ENCODE results near the gene KMO.

KMO gene

GRCh38 chr1:241636291-241636690 lies 104.1 kb downstream of the KMO start:
- H3K4me3 ChIP-seq (ENCODE audit: low read depth in 1 of 2, low read length in 2 of 2) = no peak overlapping the region
- H3K9me3 ChIP-seq (ENCODE audit: control insufficient read depth in 1 of 2, low read length in 2 of 2) = no peaks in the 10 kb centered on the region
- H3K27ac ChIP-seq (ENCODE audit: low read depth, low read length) = no peak overlapping the region

GRCh38 chr1:241637046-241637590 lies 104.9 kb downstream of the KMO start:
- H3K27me3 ChIP-seq (ENCODE audit: control insufficient read depth in 1 of 2, insufficient read depth in 2 of 2, low read length in 2 of 2) = no peaks in the 10 kb centered on the region

More at GRCh38 chr1:241636291-241636690, 104.1 kb downstream of the KMO start:
- H3K27me3 ChIP-seq (ENCODE audit: control insufficient read depth in 1 of 2, insufficient read depth in 2 of 2, low read length in 2 of 2) = no peaks in the 10 kb centered on the region
- no peak overlapping the region for H3K9ac ChIP-seq (ENCODE audit: low read depth in 1 of 2, low read length in 2 of 2)
- peaks cover 9 to 14% of the 10 kb centered on the region in 2 donors for H3K4me1 ChIP-seq (ENCODE audit: control insufficient read depth in 1 of 2, insufficient read depth in 2 of 2, low read length in 2 of 2)
- no peaks in the 10 kb centered on the region for H3K36me3 ChIP-seq (ENCODE audit: control insufficient read depth in 1 of 2, insufficient read depth in 2 of 2, low read length in 2 of 2)

GRCh38 chr1:241637604-241638003 lies 105.4 kb downstream of the KMO start:
- Histone ChIP-seq H3K9me3 (ENCODE audit: control insufficient read depth in 1 of 2, low read length in 2 of 2) (no peaks in the 10 kb centered on the region), H3K4me1 (ENCODE audit: control insufficient read depth in 1 of 2, insufficient read depth in 2 of 2, low read length in 2 of 2) (peaks cover 9 to 14% of the 10 kb centered on the region in 2 donors), H3K36me3 (ENCODE audit: control insufficient read depth in 1 of 2, insufficient read depth in 2 of 2, low read length in 2 of 2) (no peaks in the 10 kb centered on the region), H3K27ac (ENCODE audit: low read depth, low read length) (no peak overlapping the region), H3K4me3 (ENCODE audit: low read depth in 1 of 2, low read length in 2 of 2) (no peak overlapping the region), H3K9ac (ENCODE audit: low read depth in 1 of 2, low read length in 2 of 2) (no peak overlapping the region), H3K27me3 (ENCODE audit: control insufficient read depth in 1 of 2, insufficient read depth in 2 of 2, low read length in 2 of 2) (no peaks in the 10 kb centered on the region)

More at GRCh38 chr1:241637046-241637590, 104.9 kb downstream of the KMO start:
- Histone ChIP-seq H3K9ac (ENCODE audit: low read depth in 1 of 2, low read length in 2 of 2) (no peak overlapping the region), H3K4me1 (ENCODE audit: control insufficient read depth in 1 of 2, insufficient read depth in 2 of 2, low read length in 2 of 2) (peaks cover 9 to 14% of the 10 kb centered on the region in 2 donors), H3K36me3 (ENCODE audit: control insufficient read depth in 1 of 2, insufficient read depth in 2 of 2, low read length in 2 of 2) (no peaks in the 10 kb centered on the region), H3K27ac (ENCODE audit: low read depth, low read length) (no peak overlapping the region), H3K4me3 (ENCODE audit: low read depth in 1 of 2, low read length in 2 of 2) (no peak overlapping the region), H3K9me3 (ENCODE audit: control insufficient read depth in 1 of 2, low read length in 2 of 2) (no peaks in the 10 kb centered on the region)

- Histone ChIP-seq H3K9me3 (ENCODE audit: control insufficient read depth in 1 of 2, low read length in 2 of 2) (no peaks in the 10 kb centered on the region), H3K27me3 (ENCODE audit: control insufficient read depth in 1 of 2, insufficient read depth in 2 of 2, low read length in 2 of 2) (no peaks in the 10 kb centered on the region), H3K36me3 (ENCODE audit: control insufficient read depth in 1 of 2, insufficient read depth in 2 of 2, low read length in 2 of 2) (no peaks in the 10 kb centered on the region), H3K4me3 (ENCODE audit: low read depth in 1 of 2, low read length in 2 of 2) (no peak overlapping the region), H3K9ac (ENCODE audit: low read depth in 1 of 2, low read length in 2 of 2) (no peak overlapping the region), H3K27ac (ENCODE audit: low read depth, low read length) (no peak overlapping the region), H3K4me1 (ENCODE audit: control insufficient read depth in 1 of 2, insufficient read depth in 2 of 2, low read length in 2 of 2) (peaks cover 9 to 14% of the 10 kb centered on the region in 2 donors)
These were observed 106.0 kb downstream of the KMO start for GRCh38 chr1:241638099-241638682.

GRCh38 chr1:241638909-241639622 lies 106.9 kb downstream of the KMO start:
- Histone ChIP-seq H3K9ac (ENCODE audit: low read depth in 1 of 2, low read length in 2 of 2) (peak overlapping the region in 1 of 2 donors; percentile 76), H3K4me3 (ENCODE audit: low read depth in 1 of 2, low read length in 2 of 2) (peak overlapping the region; percentile 94 to 97), H3K27me3 (ENCODE audit: control insufficient read depth in 1 of 2, insufficient read depth in 2 of 2, low read length in 2 of 2) (no peaks in the 10 kb centered on the region), H3K36me3 (ENCODE audit: control insufficient read depth in 1 of 2, insufficient read depth in 2 of 2, low read length in 2 of 2) (no peaks in the 10 kb centered on the region), H3K4me1 (ENCODE audit: control insufficient read depth in 1 of 2, insufficient read depth in 2 of 2, low read length in 2 of 2) (peaks cover 9 to 14% of the 10 kb centered on the region in 2 donors), H3K9me3 (ENCODE audit: control insufficient read depth in 1 of 2, low read length in 2 of 2) (no peaks in the 10 kb centered on the region), H3K27ac (ENCODE audit: low read depth, low read length) (no peak overlapping the region)

- no peaks in the 10 kb centered on the region for H3K27me3 ChIP-seq (ENCODE audit: control insufficient read depth in 1 of 2, insufficient read depth in 2 of 2, low read length in 2 of 2)
- peak overlapping the region; percentile 65 for H3K27ac ChIP-seq (ENCODE audit: low read depth, low read length)
- peak overlapping the region; percentile 94 to 97 for H3K4me3 ChIP-seq (ENCODE audit: low read depth in 1 of 2, low read length in 2 of 2)
- peaks cover 9 to 14% of the 10 kb centered on the region in 2 donors for H3K4me1 ChIP-seq (ENCODE audit: control insufficient read depth in 1 of 2, insufficient read depth in 2 of 2, low read length in 2 of 2)
- H3K9ac ChIP-seq (ENCODE audit: low read depth in 1 of 2, low read length in 2 of 2) = peak overlapping the region; percentile 76 to 95
- no peaks in the 10 kb centered on the region for H3K9me3 ChIP-seq (ENCODE audit: control insufficient read depth in 1 of 2, low read length in 2 of 2)
- no peaks in the 10 kb centered on the region for H3K36me3 ChIP-seq (ENCODE audit: control insufficient read depth in 1 of 2, insufficient read depth in 2 of 2, low read length in 2 of 2)
These were observed 107.5 kb downstream of the KMO start for GRCh38 chr1:241639623-241640148.

GRCh38 chr1:241640149-241640866 lies 108.1 kb downstream of the KMO start, which contains the start of the genes CHML and OPN3:
Gene CHML (minus strand): TSS chr1:241640369. CDS start chr1:241635766, 4,603 bp downstream.
Gene OPN3 (minus strand): TSS chr1:241640369. CDS start chr1:241640254, 115 bp downstream.
- Histone ChIP-seq H3K27me3 (ENCODE audit: control insufficient read depth in 1 of 2, insufficient read depth in 2 of 2, low read length in 2 of 2) (no peaks in the 10 kb centered on the region), H3K36me3 (ENCODE audit: control insufficient read depth in 1 of 2, insufficient read depth in 2 of 2, low read length in 2 of 2) (no peaks in the 10 kb centered on the region), H3K27ac (ENCODE audit: low read depth, low read length) (peak within 1 kb of the TSS; percentile 65), H3K9me3 (ENCODE audit: control insufficient read depth in 1 of 2, low read length in 2 of 2) (no peaks in the 10 kb centered on the region), H3K4me1 (ENCODE audit: control insufficient read depth in 1 of 2, insufficient read depth in 2 of 2, low read length in 2 of 2) (peaks cover 9 to 14% of the 10 kb centered on the region in 2 donors), H3K9ac (ENCODE audit: low read depth in 1 of 2, low read length in 2 of 2) (peak within 1 kb of the TSS; percentile 76 to 95), H3K4me3 (ENCODE audit: low read depth in 1 of 2, low read length in 2 of 2) (peak within 1 kb of the TSS; percentile 94 to 97)

- no peaks in the 10 kb centered on the region for H3K9me3 ChIP-seq (ENCODE audit: control insufficient read depth in 1 of 2, low read length in 2 of 2)
- H3K4me3 ChIP-seq (ENCODE audit: low read depth in 1 of 2, low read length in 2 of 2) = peak overlapping the region; percentile 68 to 82
- H3K9ac ChIP-seq (ENCODE audit: low read depth in 1 of 2, low read length in 2 of 2) = no peak overlapping the region
- no peaks in the 10 kb centered on the region for H3K27me3 ChIP-seq (ENCODE audit: control insufficient read depth in 1 of 2, insufficient read depth in 2 of 2, low read length in 2 of 2)
- no peaks in the 10 kb centered on the region for H3K36me3 ChIP-seq (ENCODE audit: control insufficient read depth in 1 of 2, insufficient read depth in 2 of 2, low read length in 2 of 2)
- H3K4me1 ChIP-seq (ENCODE audit: control insufficient read depth in 1 of 2, insufficient read depth in 2 of 2, low read length in 2 of 2) = peaks cover 9 to 14% of the 10 kb centered on the region in 2 donors
- no peak overlapping the region for H3K27ac ChIP-seq (ENCODE audit: low read depth, low read length)
These were observed 108.9 kb downstream of the KMO start for GRCh38 chr1:241640867-241641622.

- H3K27me3 ChIP-seq (ENCODE audit: control insufficient read depth in 1 of 2, insufficient read depth in 2 of 2, low read length in 2 of 2) = no peaks in the 10 kb centered on the region
- H3K9me3 ChIP-seq (ENCODE audit: control insufficient read depth in 1 of 2, low read length in 2 of 2) = no peaks in the 10 kb centered on the region
- peaks cover 7 to 14% of the 10 kb centered on the region in 2 donors for H3K4me1 ChIP-seq (ENCODE audit: control insufficient read depth in 1 of 2, insufficient read depth in 2 of 2, low read length in 2 of 2)
- no peak overlapping the region for H3K4me3 ChIP-seq (ENCODE audit: low read depth in 1 of 2, low read length in 2 of 2)
- no peak overlapping the region for H3K9ac ChIP-seq (ENCODE audit: low read depth in 1 of 2, low read length in 2 of 2)
- H3K27ac ChIP-seq (ENCODE audit: low read depth, low read length) = no peak overlapping the region
- no peaks in the 10 kb centered on the region for H3K36me3 ChIP-seq (ENCODE audit: control insufficient read depth in 1 of 2, insufficient read depth in 2 of 2, low read length in 2 of 2)
These were observed 109.8 kb downstream of the KMO start for GRCh38 chr1:241641773-241642592.
